ENCODE results near the gene C6orf120.
A peak's percentile ranks its signal among the peaks of the same experiment; 100 is the strongest.

C6orf120 gene

GRCh38 chr6:169714178-169714577 lies 12.3 kb downstream of the C6orf120 start:
- no peak overlapping the region for H3K4me3 ChIP-seq (ENCODE audit: low read length)
- no peak for TF ChIP-seq CTCF (conservative IDR thresholded peaks at IDR 0.05; ENCODE audit: low read length)
- DNase-seq (ENCODE audit: low read depth): no peak

DNA sequence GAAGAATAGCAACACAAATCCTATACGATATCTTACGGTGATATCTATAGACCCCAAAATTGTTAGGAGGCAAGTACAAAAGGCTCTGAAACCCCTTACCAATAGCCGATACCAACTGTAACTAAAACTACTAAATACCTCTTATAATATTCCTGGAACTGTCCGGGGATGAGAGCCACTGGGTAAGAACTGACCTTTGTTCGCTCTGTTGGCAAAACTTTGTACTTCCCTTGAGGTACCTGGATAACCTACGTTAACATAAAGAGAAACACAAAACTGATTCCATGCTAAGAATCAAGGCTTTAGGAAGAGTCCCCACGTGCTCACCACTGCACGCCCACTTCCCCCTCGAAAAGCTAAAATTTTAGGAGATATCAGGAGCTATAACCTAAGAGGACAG lies 12.7 kb downstream of the C6orf120 start:
- no peak for TF ChIP-seq CTCF (conservative IDR thresholded peaks at IDR 0.05; ENCODE audit: low read length)
- H3K4me3 ChIP-seq (ENCODE audit: low read length): no peak overlapping the region
- no peak for DNase-seq (ENCODE audit: low read depth)

GRCh38 chr6:169719117-169719516 lies 17.2 kb downstream of the C6orf120 start:
- H3K4me3 ChIP-seq (ENCODE audit: low read length): no peak overlapping the region
- DNase-seq (ENCODE audit: low read depth): no peak
- TF ChIP-seq CTCF (conservative IDR thresholded peaks at IDR 0.05; ENCODE audit: low read length): no peak

DNA sequence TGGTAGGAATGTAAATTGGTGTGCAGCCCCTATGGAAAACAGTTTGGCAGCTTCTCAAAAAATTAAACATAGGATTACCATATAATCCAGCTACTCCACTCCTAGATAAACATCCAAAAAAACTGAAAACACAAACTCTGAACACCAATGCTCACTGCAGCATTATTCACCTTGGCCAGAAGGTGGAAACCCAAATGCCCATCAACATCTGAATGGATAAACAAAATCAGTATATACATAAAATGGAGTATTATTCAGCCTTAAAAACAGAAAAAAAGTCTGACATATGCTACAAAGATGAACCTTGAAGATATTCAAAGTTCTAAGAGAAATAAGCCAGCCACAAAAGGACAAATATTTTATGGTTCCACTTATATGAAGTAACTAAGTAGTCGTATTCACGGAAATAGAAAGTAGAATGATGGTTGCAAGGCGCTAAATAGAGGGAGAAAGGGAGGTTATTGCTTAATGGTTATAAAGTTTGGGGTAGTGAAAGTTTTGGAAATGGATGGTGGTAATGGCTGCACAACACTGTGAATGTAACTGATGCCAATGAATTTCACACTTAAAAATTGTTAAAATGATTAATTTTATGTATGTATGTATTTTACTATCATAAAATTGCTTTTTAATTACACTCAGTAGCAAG lies 18.4 kb downstream of the C6orf120 start:
- no peak for DNase-seq (ENCODE audit: low read depth)
- no peak overlapping the region for H3K4me3 ChIP-seq (ENCODE audit: low read length)
- peak; percentile 11; the same call in 1 of the 2 replicates for TF ChIP-seq CTCF (conservative IDR thresholded peaks at IDR 0.05; ENCODE audit: low read length)

GRCh38 chr6:169722362-169723199 lies 20.7 kb downstream of the C6orf120 start:
- no peak for TF ChIP-seq CTCF (conservative IDR thresholded peaks at IDR 0.05; ENCODE audit: low read length)
- H3K4me3 ChIP-seq (ENCODE audit: low read length): peak overlapping the region; percentile 67
- peak; percentile 55 for DNase-seq (ENCODE audit: low read depth)

DNA sequence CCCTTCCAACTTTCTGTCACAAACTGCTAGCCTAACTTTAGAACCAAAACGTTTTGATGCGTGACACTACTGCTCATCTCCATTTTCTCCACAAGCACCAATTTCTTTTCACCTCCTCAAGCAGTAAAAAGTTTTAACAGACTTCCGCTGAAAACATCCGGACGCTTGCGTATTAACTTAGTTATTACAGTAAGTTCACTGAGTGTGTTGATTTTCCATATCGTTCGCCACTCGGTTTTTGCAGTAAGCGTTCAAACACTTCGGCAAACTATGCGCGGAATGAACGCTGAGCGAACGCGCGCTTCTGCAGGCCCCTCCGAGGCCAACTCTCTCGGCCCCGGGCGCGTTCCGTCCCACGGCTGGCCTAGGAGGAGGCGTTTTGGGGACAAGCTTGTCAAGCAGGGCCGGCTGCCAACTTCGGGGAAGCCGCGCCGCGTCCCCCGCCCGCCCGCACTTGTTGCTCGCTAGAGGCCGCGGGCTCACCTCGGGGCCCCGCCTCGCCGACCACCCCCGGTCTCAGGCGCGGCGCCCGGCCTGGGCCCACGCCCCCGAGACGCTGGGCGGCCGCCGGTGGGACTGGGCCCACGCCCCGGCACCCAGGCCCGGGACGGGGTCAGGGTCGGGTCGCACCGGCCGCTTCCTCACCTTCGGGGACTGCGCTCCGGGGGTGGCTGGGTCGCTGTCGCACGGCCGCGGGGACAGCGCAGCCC lies 21.4 kb downstream of the C6orf120 start:
- H3K4me3 ChIP-seq (ENCODE audit: low read length): peak overlapping the region; percentile 67
- TF ChIP-seq CTCF (conservative IDR thresholded peaks at IDR 0.05; ENCODE audit: low read length): no peak
- peak; percentile 71 for DNase-seq (ENCODE audit: low read depth)

Measured in AG10803 (cell line).